GM23338 (cell line): ENCODE results near the gene NDC1.

Experiments used
- CREB1 ChIP-seq: fragments of 250-450 bp; sonication (Bioruptor Pico); IDR thresholded peaks from 2 replicates; pipeline ENCODE4 v1.5.0; 2020; ENCODE audit warnings: low read depth, mild to moderate bottlenecking, moderate library complexity
- CTCF ChIP-seq, 2 experiments: fragments of 200-600 bp in 1 of 2; sonication (generic) in 1 of 2; conservative IDR thresholded peaks; 2 replicates each; pipeline versions ENCODE4 v1.5.1 to v1.6.1; 2016 to 2017; ENCODE audit warnings: antibody characterized with exemption in 2 of 2, low read depth in 2 of 2, mild to moderate bottlenecking in 2 of 2, moderate library complexity in 1 of 2
- EZH2 ChIP-seq: fragments of 200-600 bp; sonication (generic); IDR thresholded peaks from one replicate; pipeline ENCODE4 v1.8.0; 2017; ENCODE audit warnings: antibody characterized with exemption, mild to moderate bottlenecking, low read depth; ENCODE audit not compliant: unreplicated experiment
- EZH2phosphoT487 ChIP-seq: fragments of 200-600 bp; sonication (generic); IDR thresholded peaks from one replicate; pipeline ENCODE4 v1.8.1; 2018; ENCODE audit warnings: antibody characterized with exemption; ENCODE audit not compliant: unreplicated experiment
- POLR2AphosphoS5 ChIP-seq: IDR thresholded peaks from 2 replicates; pipeline ENCODE4 v1.6.1; 2016; ENCODE audit warnings: antibody characterized with exemption, low read depth

DNA sequence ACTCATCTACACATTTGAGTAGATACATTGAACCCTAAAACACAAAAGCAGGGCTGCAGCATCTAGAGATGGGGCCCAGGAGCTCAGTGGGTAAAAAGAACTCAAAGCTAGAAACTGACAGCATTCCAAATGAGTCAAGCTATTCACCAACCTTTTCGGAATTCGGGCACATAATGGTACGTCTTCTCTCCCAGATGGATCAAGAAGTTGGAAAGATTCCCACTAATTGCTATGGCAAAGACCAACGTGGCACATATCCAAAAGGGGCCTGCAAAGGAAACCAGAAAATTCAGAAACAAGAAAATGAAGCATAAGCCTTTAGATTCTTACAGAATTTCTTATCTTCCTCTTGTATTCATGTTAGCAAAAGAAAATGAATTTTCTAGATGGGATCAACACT lies 33.1 kb upstream of the NDC1 start:
- no peak for TF ChIP-seq CTCF (conservative IDR thresholded peaks at IDR 0.05; ENCODE audit: low read depth in 2 of 2)
- no peak for TF ChIP-seq POLR2AphosphoS5
- no peak for TF ChIP-seq CREB1 (CRISPR knock-in tag)
- TF ChIP-seq EZH2phosphoT487 = no peak
- TF ChIP-seq EZH2 = no peak
